Stimulated activated CD8-positive, alpha-beta memory T cell treated with anti-CD3 and anti-CD28 coated beads, Interleukin-15, amount 100 ng/mL, for 24 hours (primary cell): ENCODE results near the gene PER1.

Experiments
- DNase-seq: peaks from one replicate; pipeline ENCODE4 v3.0.0-alpha.2; 2020; ENCODE audit warnings: low read depth

PER1 gene

DNA sequence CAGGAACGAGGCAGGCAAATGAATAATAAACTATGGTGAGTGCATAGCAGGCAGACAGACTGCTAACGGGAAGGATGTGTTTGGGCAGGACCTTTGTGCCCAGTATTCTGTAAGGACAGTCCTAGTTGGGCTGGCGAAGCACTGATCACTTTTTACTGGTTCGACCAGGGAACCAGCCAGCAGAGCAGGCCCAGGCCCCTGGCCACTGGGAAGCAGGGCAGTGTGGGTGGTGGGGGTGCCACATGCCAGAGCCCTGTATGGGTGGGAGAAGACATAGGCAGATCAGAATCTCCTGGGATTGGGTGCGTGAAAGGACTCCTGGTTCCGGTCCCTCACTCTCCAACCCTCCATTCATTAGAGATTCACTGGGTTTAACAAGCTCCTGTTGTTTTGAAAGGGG, 14.5 kb upstream of the PER1 start:
- DNase-seq: no peak

DNA sequence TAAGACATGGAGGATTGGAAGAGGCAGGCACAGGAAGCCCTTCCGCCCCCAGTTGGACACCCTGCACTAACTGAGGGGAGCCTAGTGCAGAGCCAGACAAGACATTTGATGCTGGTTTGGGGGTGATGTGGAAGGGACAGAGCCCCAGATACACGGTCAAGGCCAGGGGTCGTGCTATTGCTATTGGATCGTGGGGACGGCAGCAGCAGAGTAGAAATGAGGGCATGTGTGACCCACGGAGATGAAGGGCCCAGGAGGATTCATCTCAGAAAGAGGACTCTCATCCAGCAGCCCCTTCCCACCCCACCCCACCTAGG, 12.6 kb upstream of the PER1 start:
- DNase-seq: no peak

DNA sequence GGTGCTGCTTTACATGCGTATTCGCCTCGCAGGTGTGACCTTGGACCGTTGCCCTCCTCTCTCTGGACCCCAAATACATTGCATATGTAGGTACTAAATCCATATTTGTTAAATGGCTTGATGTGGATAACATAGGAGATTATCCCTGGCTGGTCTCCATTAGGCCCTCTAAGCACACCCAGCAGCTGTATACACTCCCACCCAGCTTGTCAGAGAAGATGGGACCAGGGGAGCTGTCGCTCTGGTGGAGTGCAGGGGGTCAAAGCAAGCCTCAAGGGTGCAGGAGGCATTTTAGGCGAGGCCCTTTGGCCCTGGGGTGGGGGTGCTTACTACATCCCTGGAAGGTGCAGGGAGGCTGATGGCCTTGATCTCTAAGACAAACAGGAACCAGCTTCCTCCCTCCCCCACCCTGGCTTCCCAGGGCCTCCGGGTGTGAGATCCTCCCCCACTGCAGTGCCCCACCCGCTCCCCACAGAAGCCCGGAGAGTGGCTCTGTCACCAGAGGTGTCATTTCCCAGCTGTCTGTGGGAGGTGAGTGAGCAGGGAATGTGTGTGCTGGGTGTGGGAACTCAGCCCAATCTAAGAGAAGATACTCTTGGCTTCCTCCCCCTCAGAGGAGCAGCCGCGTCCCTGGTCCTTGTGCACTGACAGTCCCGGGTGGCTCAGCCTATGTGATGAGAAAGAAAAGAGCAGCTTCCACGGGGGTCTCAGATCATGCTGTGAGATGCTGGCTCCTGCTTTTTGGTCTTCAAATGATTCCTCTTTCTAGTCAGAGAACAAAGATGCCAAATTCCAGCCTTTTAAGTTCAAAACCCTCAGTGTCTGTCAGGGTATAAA, 12.0 kb upstream of the PER1 start:
- no peak for DNase-seq

DNA sequence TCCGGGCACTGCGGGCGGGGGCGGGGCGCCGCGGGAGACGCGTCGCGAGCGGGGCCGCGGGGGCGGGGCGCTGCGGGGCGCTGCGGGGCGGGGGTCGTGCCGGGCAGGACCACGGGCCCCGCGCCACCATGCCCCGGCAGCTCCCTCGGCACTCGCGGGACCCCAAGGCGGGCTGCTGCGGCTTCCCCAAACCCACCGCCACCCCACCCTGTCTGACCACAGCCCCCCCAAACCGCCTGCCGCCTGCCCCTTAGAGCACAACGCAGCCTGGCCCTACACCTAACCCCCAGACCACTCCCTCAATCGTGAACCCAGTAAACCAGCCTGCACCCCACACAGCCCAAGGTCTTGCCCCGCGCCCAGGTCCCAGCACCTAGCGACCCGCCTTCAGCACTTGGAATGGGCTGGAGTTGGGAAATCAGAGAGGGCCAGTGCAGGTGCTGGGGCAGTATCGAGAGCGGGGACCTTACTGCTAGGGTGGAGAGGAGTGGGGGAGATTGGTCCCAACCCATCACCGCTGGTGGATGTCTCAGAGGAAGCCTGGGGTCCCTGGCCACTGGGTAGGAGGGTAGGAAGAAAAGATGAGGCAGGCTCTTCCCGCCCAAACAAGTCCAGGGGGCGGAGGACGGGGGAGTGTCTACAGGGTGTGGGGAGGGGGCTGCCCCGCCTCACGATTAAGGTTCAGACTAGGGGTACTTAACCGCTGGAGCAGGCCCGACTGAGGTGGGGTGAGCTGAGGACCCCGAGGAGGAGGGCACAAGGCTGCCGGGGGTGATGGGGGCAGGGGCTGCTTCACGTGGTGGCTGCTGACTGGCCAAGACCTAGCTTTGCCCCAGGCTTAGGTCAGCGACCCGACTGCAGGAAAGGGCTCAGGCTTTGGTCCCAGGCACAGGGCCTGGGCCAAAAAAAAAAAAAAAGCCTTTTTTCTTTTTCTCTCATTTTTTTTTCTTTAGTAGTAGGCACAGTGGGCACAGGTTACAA, 11.1 kb upstream of the PER1 start:
- DNase-seq: no peak

DNA sequence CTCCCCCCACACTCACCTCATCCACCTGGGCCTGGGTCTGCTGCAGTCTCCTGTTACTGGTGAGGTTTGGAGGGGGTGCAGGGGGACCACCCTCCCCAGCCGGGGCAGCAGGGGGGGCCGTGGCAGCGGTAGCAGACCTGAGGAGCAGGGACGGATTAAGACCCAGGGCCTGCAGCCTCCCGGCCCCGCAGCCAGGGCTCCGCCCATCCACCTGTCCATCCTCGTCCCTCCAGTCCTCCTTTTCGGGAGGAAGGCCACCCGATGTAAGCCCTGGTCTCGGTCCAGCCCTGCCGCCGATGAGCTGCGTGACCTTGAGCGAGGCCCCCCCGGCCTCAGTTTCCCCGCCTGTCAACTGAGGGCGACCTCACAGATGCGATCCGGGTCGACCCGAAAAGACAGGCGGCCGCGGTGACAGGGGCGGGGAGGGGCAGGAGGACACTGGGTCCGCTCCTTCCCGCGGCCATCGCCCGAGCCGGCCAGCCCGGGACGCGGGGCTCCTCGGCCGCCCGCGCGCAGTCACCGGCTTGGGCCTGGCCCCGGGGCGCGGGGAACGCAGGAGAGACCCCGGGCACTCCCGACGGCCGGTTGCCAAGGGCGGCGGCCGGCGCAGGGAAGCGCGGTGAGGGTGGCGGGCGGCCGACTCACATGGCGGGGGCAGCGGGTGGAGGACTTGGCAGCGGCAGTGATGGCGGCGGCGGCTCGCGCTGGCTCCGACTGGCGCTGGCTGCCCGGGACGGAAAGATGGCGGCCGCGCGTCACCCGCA, 10.2 kb upstream of the PER1 start, which contains the start of gene VAMP2:
Gene VAMP2, minus strand, starts transcription at position 716 of the 764 bp plus-strand sequence. Its CDS starts 69 bp downstream, at position 647.
- DNase-seq: peak; percentile 75

DNA sequence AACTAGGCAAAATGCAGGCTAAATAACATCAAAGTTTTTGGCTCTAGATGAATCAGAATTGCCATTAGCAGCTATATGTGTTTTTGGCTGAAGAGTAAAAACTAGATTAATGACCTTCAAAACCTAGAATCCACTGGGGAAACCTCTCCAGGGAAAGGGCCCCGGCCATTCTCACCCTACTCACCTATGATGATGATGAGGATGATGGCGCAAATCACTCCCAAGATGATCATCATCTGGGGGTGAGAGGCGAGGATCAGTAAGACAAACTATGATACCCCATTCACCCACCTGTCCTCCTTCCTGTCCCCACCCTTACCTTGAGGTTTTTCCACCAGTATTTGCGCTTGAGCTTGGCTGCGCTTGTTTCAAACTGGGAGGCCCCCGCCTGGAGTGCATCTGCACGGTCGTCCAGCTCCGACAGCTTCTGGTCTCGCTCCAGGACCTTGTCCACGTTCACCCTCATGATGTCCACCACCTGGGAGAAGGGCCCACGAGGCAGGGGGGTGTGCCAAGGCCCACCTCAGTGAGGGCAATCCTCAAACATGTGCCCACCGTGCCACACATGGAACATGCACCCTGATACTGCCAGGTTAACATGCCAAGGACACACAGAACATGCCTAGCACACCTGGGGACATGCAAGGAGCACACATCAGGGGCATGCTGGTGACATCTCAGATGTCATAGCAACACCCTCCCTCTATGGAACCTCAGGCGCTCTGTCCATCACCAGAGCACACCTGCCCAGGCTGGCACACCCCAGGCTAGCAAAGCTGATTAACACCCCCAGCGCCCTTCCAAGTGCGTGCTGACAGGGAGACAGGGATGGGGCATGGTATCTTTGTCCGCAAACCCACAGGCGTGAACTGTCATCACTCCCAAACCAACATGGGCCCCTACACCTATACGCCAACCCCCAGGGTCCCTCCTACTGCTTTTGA, 9.4 kb upstream of the PER1 start:
- no peak for DNase-seq

DNA sequence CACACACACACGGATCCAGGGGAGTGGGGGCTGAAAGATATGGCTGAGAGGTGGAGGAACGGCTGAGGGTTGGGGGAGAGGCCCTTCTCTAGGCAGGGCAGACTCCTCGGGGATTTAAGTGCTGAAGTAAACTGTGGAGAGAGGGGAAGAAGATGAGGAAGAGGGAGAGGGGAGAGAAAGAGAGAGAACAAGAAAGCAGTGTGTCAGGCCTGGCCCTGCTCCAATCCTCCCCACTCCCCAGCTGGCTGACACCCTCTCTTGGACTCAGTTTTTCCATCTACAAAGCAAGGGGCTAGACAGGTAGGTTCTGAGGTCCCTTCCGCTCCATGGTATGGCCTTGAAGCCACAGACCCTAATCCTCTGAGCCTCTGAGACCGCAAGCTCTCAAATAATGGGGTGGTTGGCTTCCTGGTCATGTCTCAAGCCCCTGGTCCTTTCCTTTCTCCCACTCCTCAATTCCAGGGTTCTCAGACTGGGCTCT, 8.6 kb upstream of the PER1 start:
- DNase-seq: no peak

DNA sequence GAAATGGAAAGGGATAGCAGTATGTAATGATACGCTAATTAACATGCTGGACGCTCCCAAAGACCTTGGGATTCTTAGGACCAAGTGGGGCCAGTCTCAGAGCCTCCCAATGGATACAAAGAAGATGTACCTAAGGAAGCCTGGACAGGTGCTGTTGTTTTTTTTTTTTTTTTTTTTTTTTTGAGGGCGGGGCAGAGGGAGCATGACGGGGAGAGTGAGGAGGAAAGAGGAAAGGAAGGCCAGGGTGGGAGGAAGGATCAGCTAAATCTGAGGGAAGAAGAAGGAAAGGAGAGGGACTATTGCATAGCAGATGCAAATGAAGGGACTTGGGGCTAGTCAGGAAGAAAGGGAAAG, 8.0 kb upstream of the PER1 start:
- no peak for DNase-seq

DNA sequence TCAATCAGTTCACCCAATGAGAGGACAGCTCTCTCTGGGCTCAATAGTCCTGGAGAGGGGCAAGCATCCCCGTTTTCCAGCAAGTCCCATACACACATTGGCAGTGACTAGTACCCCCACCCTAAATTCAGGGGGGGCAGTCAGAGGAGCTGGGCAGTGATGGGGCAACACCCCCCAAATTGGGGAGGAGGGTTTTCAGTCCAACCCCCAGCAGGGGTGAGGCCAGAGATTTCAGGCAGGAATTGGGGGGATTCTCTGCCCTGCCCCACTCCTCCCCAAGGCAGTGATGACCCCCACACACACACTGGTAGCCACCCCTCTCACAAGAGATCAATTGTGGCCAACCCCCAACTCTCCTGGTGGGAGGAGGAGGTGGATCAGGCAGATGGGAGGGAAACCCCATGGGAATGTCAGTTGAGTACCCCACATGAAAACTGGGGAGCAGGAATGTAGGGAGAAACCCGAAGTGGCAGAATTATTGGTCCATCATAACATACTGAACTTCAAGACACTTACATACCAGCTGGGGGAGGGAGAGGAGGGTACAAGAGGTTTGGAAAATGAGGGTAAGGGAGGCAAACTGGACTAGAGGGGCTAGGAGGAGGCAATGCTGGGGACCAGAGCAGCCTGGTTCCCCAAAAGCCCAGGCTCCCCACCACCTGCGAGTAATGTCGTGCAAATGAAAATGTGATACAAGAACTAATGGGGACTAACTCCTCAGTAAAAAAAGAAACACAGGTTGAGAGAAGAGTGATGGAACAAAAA, 7.4 kb upstream of the PER1 start:
- DNase-seq: no peak

DNA sequence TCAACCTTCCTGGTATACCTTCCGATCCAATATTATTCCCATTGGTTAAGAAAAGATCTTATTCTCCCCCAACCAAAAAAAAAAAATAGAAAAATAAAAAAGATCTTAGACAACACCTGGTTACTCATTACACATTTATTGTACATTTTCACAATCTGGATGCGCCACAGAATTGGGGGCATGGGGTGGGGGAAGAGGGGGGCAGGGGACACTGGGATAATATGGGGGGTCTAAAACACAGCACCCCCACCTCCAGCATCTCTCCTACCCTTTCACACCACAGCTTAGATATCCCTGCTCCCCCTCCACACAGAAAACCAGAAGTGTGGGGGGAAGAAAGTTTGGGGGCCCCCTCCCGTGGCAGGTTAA, 6.8 kb upstream of the PER1 start:
- no peak for DNase-seq

DNA sequence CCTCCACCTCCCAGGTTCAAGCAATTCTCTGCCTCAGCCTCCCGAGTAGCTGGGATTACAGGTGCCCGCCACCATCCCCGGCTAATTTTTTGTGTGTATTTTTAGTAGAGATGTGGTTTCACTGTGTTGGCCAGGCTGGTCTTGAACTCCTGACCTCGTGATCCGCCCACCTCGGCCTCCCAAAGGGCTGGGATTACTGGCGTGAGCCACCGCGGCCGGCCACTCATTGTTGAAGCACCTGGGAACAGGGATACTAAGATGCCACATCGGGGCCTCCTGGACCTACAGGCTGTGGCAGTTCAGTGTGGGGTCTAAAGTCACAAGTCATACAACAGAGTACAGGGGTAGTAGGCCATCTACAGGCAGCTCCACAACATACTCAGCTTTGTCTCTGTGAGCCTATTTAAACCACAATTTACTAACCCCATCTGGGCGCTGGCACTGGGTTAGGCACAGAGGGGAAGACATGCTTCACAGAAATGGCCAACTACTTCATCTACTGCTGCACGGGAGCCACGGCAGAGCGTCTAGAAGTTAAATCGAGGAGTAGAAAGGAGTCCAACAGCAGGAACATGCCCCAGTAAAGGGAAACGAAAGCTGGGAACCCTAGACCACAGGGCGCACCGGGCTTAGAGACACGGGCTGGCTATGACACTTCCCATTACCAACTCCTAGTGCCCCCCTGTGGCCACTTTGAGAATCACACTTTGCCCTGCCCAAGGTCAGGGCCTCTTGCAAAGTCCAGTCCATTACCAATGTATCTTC, 6.2 kb upstream of the PER1 start:
- DNase-seq: peak; percentile 80

DNA sequence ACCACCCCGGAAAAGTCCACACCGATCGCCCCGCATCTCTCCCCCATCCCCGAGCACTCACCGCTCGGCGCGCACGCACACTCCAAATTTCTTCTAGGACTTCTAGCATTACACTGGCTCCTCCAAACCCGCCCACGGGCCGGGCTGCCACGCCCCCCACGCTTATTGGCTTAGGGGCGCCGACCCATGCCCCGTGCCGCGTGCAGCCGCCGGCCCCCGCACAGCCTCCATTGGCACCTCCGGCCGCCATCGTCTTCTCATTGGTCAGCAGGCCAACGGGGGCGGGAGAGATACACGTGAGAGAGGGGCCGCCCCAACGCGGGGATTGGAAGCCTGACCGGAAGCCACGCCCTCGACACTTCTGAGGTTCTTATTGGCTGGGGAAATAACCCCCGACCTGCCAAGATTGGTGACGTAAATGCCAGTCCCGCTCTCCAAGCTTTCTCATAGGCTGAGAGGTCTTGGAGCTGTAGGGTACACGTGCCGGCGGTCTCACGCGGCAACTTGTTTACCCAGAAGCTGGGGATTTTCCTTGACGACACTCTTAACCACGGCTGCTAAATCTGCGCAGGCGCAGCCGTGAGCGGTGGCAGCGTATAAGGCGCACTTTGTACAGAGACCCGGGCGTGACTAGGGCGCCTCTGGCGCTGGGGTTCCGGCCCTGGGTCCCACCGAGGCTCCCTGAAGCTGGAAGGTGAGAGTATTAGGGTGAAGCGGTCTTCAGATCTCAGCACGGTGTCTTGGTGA, 4.2 kb upstream of the PER1 start:
- peak; percentile 99 for DNase-seq

DNA sequence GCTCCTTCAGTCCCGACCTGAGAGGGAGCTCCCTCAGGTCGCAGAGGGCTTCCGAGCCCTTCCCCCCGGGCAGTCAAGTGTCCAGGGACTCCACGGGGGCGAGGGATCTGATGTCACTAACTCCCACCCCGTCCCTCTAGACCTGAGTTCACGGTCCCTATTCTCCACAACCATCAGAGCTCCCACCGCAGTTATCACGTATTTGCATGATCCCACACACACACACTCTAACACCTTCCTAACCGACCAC, 3.7 kb upstream of the PER1 start:
- DNase-seq: no peak

DNA sequence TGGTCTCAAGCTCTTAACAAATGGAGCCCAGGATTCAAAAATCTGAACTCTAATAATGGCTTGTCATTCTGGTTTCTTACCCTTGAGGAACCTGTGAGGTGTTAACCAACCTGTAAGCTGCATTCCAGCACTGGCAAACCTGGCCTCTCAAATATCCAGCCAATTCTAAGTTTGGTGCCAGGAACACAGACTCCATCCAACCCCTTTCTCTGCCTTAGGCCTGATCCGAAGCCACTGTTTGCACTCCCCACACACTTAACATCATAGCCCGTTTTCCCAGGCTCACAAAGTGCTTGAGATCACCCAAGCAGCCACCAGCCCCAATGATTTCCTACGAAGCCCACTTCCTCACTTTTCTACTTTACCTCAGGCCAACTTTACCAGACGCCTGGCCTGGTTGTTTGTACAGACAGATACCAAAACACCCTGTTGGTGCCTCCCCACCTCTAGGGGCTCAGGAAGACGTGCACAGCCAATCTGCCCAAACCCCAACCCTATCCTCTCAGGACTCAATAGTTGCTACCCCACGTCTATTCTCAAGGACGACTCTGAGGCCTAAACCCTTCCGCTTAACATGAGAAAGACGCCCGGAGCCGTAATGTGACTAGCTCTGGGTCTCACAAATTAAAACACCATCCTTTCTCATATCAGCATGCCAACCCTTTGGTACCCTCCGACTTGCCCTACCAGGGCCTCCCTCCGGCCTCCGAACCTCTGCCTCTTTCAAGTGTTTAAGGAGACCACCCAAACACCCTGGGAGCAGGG, 3.2 kb upstream of the PER1 start:
- DNase-seq: no peak

DNA sequence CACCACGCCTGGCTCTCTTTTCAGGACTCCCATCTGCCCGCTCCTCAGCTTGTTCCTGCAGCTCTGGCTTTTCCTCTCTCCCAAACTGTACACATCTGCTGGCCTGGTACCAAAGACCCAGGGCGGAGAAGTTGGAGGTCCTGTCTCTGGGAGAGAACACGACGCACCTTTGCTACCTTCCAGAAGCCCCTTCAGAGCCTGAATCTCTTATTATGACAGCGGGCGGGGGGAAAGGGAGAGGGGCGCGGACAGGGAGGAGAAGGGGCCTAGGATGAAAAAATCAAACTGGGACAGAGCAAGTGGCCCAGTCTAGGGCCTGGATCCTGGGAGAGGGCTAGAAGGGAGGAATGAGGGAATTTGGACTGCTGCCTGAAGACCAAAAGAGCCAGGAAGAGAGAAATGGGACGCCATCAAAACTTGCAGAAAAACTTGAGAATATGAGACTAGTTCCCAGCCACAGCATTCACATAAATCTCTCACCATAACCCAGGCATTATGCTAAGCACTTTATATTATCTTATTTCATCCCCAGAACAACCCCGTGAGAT, 2.5 kb upstream of the PER1 start:
- DNase-seq: no peak

DNA sequence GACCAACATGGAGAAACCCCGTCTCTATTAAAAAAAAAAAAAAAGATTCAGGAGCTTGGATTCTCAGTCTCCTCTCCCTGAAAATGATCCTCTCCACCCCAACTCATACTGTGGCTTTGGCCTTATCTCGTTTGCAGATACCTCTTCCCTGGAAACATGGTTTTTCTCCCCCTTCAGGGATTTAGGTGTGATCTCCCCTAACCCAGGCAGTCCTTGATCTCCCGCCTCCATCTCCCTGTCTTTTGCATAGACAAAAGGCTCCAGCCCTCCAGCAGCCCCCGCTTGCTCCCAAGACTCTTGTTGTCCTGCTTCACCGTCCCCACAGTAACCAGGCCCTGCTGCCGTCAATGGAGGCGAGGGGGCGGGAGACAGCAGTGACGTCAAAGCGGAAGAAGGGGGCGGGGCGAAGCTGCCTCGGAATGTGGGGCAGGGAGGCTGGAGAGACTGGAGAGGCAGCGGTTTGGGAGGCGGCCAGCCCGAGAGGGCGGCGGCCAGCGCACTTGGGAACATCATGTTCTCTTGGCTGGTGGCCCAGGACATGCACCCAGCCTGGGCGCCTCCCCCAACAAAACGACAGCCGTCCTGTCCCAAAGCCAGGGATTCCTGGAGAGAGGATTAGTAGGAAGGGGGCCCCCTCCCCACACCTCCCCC, 1.9 kb upstream of the PER1 start:
- peak; percentile 68 for DNase-seq

DNA sequence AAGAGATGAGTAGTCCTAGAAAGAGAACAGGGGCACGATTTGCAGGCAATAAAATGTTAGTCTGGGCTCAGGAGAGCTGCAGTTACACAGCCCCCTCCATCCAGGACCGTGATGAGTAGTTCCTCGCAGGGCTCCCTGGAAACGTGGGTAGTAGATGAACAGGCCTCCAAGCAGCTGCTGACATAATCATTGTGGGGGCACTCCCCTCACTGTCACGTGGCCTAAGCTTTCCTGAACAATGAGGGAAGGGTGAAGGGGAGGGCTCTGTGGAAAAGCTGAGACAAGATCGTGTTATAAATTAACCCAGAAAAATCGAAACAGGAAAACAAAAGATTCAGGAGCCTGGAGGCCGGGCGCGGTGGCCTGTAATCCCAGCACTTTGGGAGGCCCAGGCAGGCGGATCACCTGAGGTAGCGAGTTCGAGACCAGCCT, 1.3 kb upstream of the PER1 start:
- DNase-seq: no peak

DNA sequence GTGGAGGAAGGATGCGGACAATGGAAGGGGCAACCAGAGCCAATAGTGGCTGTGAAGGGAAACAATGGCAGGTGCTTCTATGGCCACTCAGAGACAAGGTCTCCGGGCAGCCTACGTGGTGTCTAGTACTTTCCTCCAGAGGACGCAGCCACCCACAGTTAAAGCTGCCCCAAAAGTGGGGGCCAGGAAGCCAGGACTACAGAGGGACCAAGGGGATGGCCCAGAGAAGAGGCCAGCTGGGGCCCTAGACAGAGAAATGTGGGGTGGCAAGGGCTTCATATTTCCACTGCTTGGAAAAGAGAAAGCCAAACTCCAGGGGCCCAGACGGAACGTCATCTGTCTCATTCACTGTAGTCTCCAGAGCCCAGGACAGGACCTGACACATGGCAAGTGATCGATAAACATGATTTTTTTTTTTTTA, 837 bp upstream of the PER1 start:
- no peak for DNase-seq
